Measurements from ENCODE around the gene PANX2. TPM values are rescaled to one million over a fixed set of nuclear protein-coding genes. Genes with fewer than 3 reads are reported as not detected.

Gene PANX2
- total RNA-seq, 1 donor from 2014 or later = 0.34 TPM

Other genes with a start within 250 kb of the PANX2 start
- 463 and 464 TPM in 2 replicates for gene PIM3, start 210.0 kb upstream of the PANX2 start, total RNA-seq
- 0.05 and 0.17 TPM in 2 replicates for gene IL17REL, start 158.0 kb upstream of the PANX2 start, total RNA-seq
- not detected in 2 replicates for gene TTLL8, start 112.4 kb upstream of the PANX2 start, total RNA-seq
- not detected in 2 replicates for gene MLC1, start 85.3 kb upstream of the PANX2 start, total RNA-seq
- 19.4 and 35.1 TPM in 2 replicates for gene MOV10L1, start 80.7 kb upstream of the PANX2 start, total RNA-seq
- 25.2 and 39.4 TPM in 2 replicates for gene TRABD, start 15.2 kb downstream of the PANX2 start, total RNA-seq
- 32.8 and 47.0 TPM in 2 replicates for gene SELENOO, start 30.3 kb downstream of the PANX2 start, total RNA-seq
- 28.5 and 38.1 TPM in 2 replicates for gene TUBGCP6, start 74.3 kb downstream of the PANX2 start, total RNA-seq
- 35.2 and 39.5 TPM in 2 replicates for gene HDAC10, start 80.5 kb downstream of the PANX2 start, total RNA-seq
- gene MAPK12, start 91.0 kb downstream of the PANX2 start, total RNA-seq = 73.4 and 118 TPM in 2 replicates
- 21.4 and 41.7 TPM in 2 replicates for gene MAPK11, start 99.6 kb downstream of the PANX2 start, total RNA-seq
- 96.1 and 135 TPM in 2 replicates for gene PLXNB2, start 136.9 kb downstream of the PANX2 start, total RNA-seq
- 1.3 and 3.6 TPM in 2 replicates for gene DENND6B, start 156.3 kb downstream of the PANX2 start, total RNA-seq
- gene PPP6R2, start 172.6 kb downstream of the PANX2 start, total RNA-seq = 67.0 and 82.9 TPM in 2 replicates